Measurements from ENCODE around the gene GSG1L.

Gene GSG1L

GRCh38 chr16:27849621-27850020 lies 213.9 kb downstream of the GSG1L start:
- CTCF ChIA-PET, result no interaction called here
- DNase-seq (ENCODE audit: extremely low spot score), result no peak
- TF ChIP-seq PKNOX1 (IDR thresholded peaks at IDR 0.05) (no peak), LEF1 (IDR thresholded peaks at IDR 0.05; ENCODE audit: borderline replicate concordance) (no peak), ELF4 (IDR thresholded peaks at IDR 0.05) (no peak), FOXM1 (IDR thresholded peaks at IDR 0.05; ENCODE audit: borderline replicate concordance) (no peak), SUZ12 (IDR thresholded peaks at IDR 0.05) (no peak), ARNT (IDR thresholded peaks at IDR 0.05) (no peak), ZNF384 (IDR thresholded peaks at IDR 0.05) (no peak), BHLHE40 (IDR thresholded peaks at IDR 0.05; ENCODE audit: borderline replicate concordance) (no peak), TARDBP (IDR thresholded peaks at IDR 0.05) (no peak), FOXK2 (IDR thresholded peaks at IDR 0.05) (no peak), CTBP1 (IDR thresholded peaks at IDR 0.05; ENCODE audit: borderline replicate concordance) (no peak)
- POLR2A ChIA-PET, result no interaction called here

- POLR2A ChIA-PET, result no interaction called here
- CTCF ChIA-PET, result no interaction called here
- DNase-seq (ENCODE audit: extremely low spot score), result no peak
- TF ChIP-seq BHLHE40 (IDR thresholded peaks at IDR 0.05; ENCODE audit: borderline replicate concordance) (no peak), L3MBTL2 (conservative IDR thresholded peaks at IDR 0.05) (no peak), TARDBP (IDR thresholded peaks at IDR 0.05) (no peak), CTBP1 (IDR thresholded peaks at IDR 0.05; ENCODE audit: borderline replicate concordance) (no peak), ARNT (IDR thresholded peaks at IDR 0.05) (no peak), PKNOX1 (IDR thresholded peaks at IDR 0.05) (no peak), NFRKB (IDR thresholded peaks at IDR 0.05) (no peak), SUZ12 (IDR thresholded peaks at IDR 0.05) (no peak), FOXK2 (IDR thresholded peaks at IDR 0.05) (no peak), ELF4 (IDR thresholded peaks at IDR 0.05) (no peak), ZNF384 (IDR thresholded peaks at IDR 0.05) (no peak), SP1 (IDR thresholded peaks at IDR 0.05) (no peak), FOXM1 (IDR thresholded peaks at IDR 0.05; ENCODE audit: borderline replicate concordance) (no peak), FOXA1 (IDR thresholded peaks at IDR 0.05) (no peak)
These were observed 216.4 kb downstream of the GSG1L start for GRCh38 chr16:27847030-27847550.

GRCh38 chr16:27844826-27845225 lies 218.7 kb downstream of the GSG1L start:
- TF ChIP-seq ZNF384 (IDR thresholded peaks at IDR 0.05), result no peak
- no peak for TF ChIP-seq ARNT (IDR thresholded peaks at IDR 0.05)
- TF ChIP-seq SP1 (IDR thresholded peaks at IDR 0.05), result no peak
- no peak for TF ChIP-seq FOXM1 (IDR thresholded peaks at IDR 0.05; ENCODE audit: borderline replicate concordance)
- TF ChIP-seq FOXA1 (IDR thresholded peaks at IDR 0.05), result no peak
- TF ChIP-seq L3MBTL2 (conservative IDR thresholded peaks at IDR 0.05), result no peak
- TF ChIP-seq BHLHE40 (IDR thresholded peaks at IDR 0.05; ENCODE audit: borderline replicate concordance), result no peak
- TF ChIP-seq PKNOX1 (IDR thresholded peaks at IDR 0.05), result no peak
- TF ChIP-seq SUZ12 (IDR thresholded peaks at IDR 0.05), result no peak
- TF ChIP-seq NFRKB (IDR thresholded peaks at IDR 0.05), result no peak
- TF ChIP-seq TARDBP (IDR thresholded peaks at IDR 0.05), result no peak
- no peak for TF ChIP-seq CTBP1 (IDR thresholded peaks at IDR 0.05; ENCODE audit: borderline replicate concordance)
- no peak for TF ChIP-seq LEF1 (IDR thresholded peaks at IDR 0.05; ENCODE audit: borderline replicate concordance)
- TF ChIP-seq ELF4 (IDR thresholded peaks at IDR 0.05), result no peak
- TF ChIP-seq FOXK2 (IDR thresholded peaks at IDR 0.05), result no peak
- TF ChIP-seq HDGF (IDR thresholded peaks at IDR 0.05; ENCODE audit: borderline replicate concordance), result no peak
- no peak for DNase-seq (ENCODE audit: extremely low spot score)
- POLR2A ChIA-PET, result no interaction called here
- CTCF ChIA-PET, result no interaction called here

GRCh38 chr16:27843800-27844199 lies 219.7 kb downstream of the GSG1L start:
- no peak for TF ChIP-seq FOXM1 (IDR thresholded peaks at IDR 0.05; ENCODE audit: borderline replicate concordance)
- no peak for TF ChIP-seq BHLHE40 (IDR thresholded peaks at IDR 0.05; ENCODE audit: borderline replicate concordance)
- no peak for TF ChIP-seq NFRKB (IDR thresholded peaks at IDR 0.05)
- no peak for TF ChIP-seq SP1 (IDR thresholded peaks at IDR 0.05)
- TF ChIP-seq HDGF (IDR thresholded peaks at IDR 0.05; ENCODE audit: borderline replicate concordance), result no peak
- no peak for TF ChIP-seq FOXA1 (IDR thresholded peaks at IDR 0.05)
- no peak for TF ChIP-seq FOXK2 (IDR thresholded peaks at IDR 0.05)
- TF ChIP-seq SUZ12 (IDR thresholded peaks at IDR 0.05), result no peak
- no peak for TF ChIP-seq ARNT (IDR thresholded peaks at IDR 0.05)
- no peak for DNase-seq (ENCODE audit: extremely low spot score)
- POLR2A ChIA-PET, result no interaction called here
- CTCF ChIA-PET, result interaction anchor here (1.4 kb wide), 1 partner anchor 23 kb away, joined by 5 read pairs; no protein-coding TSS in a partner anchor

GRCh38 chr16:27841911-27842310 lies 221.6 kb downstream of the GSG1L start:
- DNase-seq (ENCODE audit: extremely low spot score), result no peak
- ChIA-PET POLR2A (no interaction called here), CTCF (no interaction called here)
- no peak for TF ChIP-seq ARNT (IDR thresholded peaks at IDR 0.05)
- no peak for TF ChIP-seq NFRKB (IDR thresholded peaks at IDR 0.05)
- no peak for TF ChIP-seq HDGF (IDR thresholded peaks at IDR 0.05; ENCODE audit: borderline replicate concordance)
- no peak for TF ChIP-seq FOXK2 (IDR thresholded peaks at IDR 0.05)
- TF ChIP-seq CTBP1 (IDR thresholded peaks at IDR 0.05; ENCODE audit: borderline replicate concordance), result no peak
- no peak for TF ChIP-seq BHLHE40 (IDR thresholded peaks at IDR 0.05; ENCODE audit: borderline replicate concordance)

GRCh38 chr16:27841061-27841801 lies 222.3 kb downstream of the GSG1L start:
- CTCF ChIA-PET, result no interaction called here
- TF ChIP-seq NFRKB (IDR thresholded peaks at IDR 0.05) (no peak), LEF1 (IDR thresholded peaks at IDR 0.05; ENCODE audit: borderline replicate concordance) (no peak), L3MBTL2 (conservative IDR thresholded peaks at IDR 0.05) (no peak), SP1 (IDR thresholded peaks at IDR 0.05) (no peak), ELF4 (IDR thresholded peaks at IDR 0.05) (no peak), CTBP1 (IDR thresholded peaks at IDR 0.05; ENCODE audit: borderline replicate concordance) (no peak), ZNF384 (IDR thresholded peaks at IDR 0.05) (no peak), SUZ12 (IDR thresholded peaks at IDR 0.05) (no peak)
- DNase-seq (ENCODE audit: extremely low spot score), result no peak
- POLR2A ChIA-PET, result no interaction called here
